NCI-H1048 (cell line): ENCODE measurements around the gene ARFGEF2.
"Not testable (repeated sequence)": the region's sequence is repeated elsewhere in the genome, so short reads cannot be mapped to it uniquely, and the experiment has no call there.

Source experiments
- DNase-seq: peaks from one replicate; lab custom pipeline; 2025; lab: John Stamatoyannopoulos, UW

Gene ARFGEF2

GRCh38 chr20:48921168-48921882, at the start of gene ARFGEF2:
Gene ARFGEF2 (plus strand): TSS chr20:48921711. CDS start chr20:48921890, 179 bp downstream.
- DNase-seq, result peak; percentile 77

GRCh38 chr20:48875233-48875913, 46.1 kb upstream of the ARFGEF2 start:
- no peak for DNase-seq

- no peak for DNase-seq
Observed at GRCh38 chr20:48875914-48876240, 45.6 kb upstream of the ARFGEF2 start.

- no peak for DNase-seq
Observed at GRCh38 chr20:48877304-48877703, 44.2 kb upstream of the ARFGEF2 start.

GRCh38 chr20:48878534-48879248, 42.8 kb upstream of the ARFGEF2 start:
- no peak for DNase-seq

GRCh38 chr20:48879612-48880245, 41.8 kb upstream of the ARFGEF2 start:
- DNase-seq, result no peak

GRCh38 chr20:48880331-48880730, 41.2 kb upstream of the ARFGEF2 start:
- no peak for DNase-seq

- no peak for DNase-seq
Observed at GRCh38 chr20:48880981-48881657, 40.4 kb upstream of the ARFGEF2 start.

- no peak for DNase-seq
Observed at GRCh38 chr20:48885237-48885636, 36.3 kb upstream of the ARFGEF2 start.

- no peak for DNase-seq
Observed at GRCh38 chr20:48886194-48886593, 35.3 kb upstream of the ARFGEF2 start.

- no peak for DNase-seq
Observed at GRCh38 chr20:48886811-48887210, 34.7 kb upstream of the ARFGEF2 start.

- DNase-seq, result not testable (repeated sequence)
Observed at GRCh38 chr20:48888517-48888916, 33.0 kb upstream of the ARFGEF2 start.

- no peak for DNase-seq
Observed at GRCh38 chr20:48889140-48889790, 32.2 kb upstream of the ARFGEF2 start.

- DNase-seq, result no peak
Observed at GRCh38 chr20:48891235-48892048, 30.1 kb upstream of the ARFGEF2 start.

- no peak for DNase-seq
Observed at GRCh38 chr20:48892049-48892470, 29.5 kb upstream of the ARFGEF2 start.

GRCh38 chr20:48892891-48893290, 28.6 kb upstream of the ARFGEF2 start:
- DNase-seq, result no peak

- DNase-seq, result no peak
Observed at GRCh38 chr20:48893374-48893773, 28.1 kb upstream of the ARFGEF2 start.

- DNase-seq, result no peak
Observed at GRCh38 chr20:48897305-48898010, 24.1 kb upstream of the ARFGEF2 start.

- no peak for DNase-seq
Observed at GRCh38 chr20:48898210-48898609, 23.3 kb upstream of the ARFGEF2 start.
